Measurements from ENCODE around the gene TMEM256.

Gene TMEM256
- total RNA-seq: 1.7 to 1.9 reads per million in 2 donors

- DNase-seq: peak; percentile 96
These were observed at the start of gene TMEM256 for GRCh38 chr17:7403977-7404736. TSS of gene TMEM256 (minus strand) at chr17:7404097. CDS start at chr17:7404084, 13 bp downstream.

- DNase-seq: no peak
These were observed 44.6 kb upstream of the TMEM256 start for GRCh38 chr17:7448461-7448860.

- peak; percentile 25 for DNase-seq
These were observed 41.7 kb upstream of the TMEM256 start for GRCh38 chr17:7445619-7445968.

- DNase-seq: no peak
These were observed 41.1 kb upstream of the TMEM256 start, which contains the start of gene CHRNB1 for GRCh38 chr17:7444682-7445618. TSS of gene CHRNB1 (plus strand) at chr17:7445061. CDS start at chr17:7445128, 67 bp downstream.

GRCh38 chr17:7443499-7444485, 39.9 kb upstream of the TMEM256 start:
- no peak for DNase-seq

DNA sequence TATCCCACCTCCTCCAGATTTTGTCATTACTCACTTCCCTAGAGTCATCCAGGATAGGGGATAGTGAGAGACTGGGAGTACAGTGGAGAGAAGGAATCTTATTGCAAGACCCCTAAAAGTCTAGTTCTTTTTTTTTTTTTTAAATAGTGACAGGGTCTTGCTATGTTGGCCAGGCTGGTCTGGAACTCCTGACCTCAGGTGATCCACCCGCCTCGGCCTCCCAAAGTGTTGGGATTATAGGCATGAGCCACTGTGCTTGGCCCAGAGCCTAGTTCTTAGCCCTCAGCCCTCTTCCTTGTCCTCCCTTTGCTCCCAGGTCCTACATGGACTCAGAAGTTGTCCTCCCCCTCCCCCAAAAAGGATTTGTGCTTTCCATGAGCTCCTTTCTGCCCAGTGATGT, 38.2 kb upstream of the TMEM256 start:
- no peak for DNase-seq

DNA sequence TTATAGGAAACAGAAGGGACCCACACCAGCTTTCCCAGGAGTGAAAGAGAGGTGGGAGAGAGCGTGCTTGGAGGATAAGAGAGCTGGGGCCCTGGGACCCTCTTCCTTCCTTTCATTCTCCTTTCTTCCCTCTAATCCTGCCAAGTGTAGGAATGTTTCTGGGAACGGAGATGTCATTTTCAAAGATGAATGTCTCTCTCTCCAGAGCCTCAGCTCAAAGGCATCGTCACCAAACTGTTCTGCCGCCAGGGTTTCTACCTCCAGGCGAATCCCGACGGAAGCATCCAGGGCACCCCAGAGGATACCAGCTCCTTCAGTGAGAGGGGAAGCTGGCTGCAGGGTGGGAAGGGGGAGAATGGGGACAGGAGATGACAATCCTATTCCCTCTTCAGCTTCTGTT, 37.4 kb upstream of the TMEM256 start:
- DNase-seq: no peak

DNA sequence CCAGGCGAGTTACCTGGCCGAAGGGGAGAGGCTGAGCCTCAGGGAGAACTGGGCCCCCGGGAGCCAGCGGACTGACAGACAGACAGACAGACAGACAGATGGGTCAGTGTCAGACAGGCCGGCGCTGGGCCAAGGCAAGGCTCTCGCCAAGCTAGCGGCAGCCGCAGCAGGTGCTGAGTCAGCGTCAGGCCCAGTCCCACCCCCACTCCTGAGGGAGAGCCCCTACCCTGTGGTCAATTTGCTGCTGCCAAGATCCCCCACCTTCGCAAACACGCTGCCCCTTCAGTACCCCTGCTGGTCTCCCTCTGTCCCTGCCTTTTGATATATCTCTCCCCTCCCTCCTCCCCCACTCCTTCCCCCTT, 36.9 kb upstream of the TMEM256 start:
- no peak for DNase-seq

- DNase-seq: peak; percentile 27
These were observed 36.4 kb upstream of the TMEM256 start for GRCh38 chr17:7440113-7440833.

DNA sequence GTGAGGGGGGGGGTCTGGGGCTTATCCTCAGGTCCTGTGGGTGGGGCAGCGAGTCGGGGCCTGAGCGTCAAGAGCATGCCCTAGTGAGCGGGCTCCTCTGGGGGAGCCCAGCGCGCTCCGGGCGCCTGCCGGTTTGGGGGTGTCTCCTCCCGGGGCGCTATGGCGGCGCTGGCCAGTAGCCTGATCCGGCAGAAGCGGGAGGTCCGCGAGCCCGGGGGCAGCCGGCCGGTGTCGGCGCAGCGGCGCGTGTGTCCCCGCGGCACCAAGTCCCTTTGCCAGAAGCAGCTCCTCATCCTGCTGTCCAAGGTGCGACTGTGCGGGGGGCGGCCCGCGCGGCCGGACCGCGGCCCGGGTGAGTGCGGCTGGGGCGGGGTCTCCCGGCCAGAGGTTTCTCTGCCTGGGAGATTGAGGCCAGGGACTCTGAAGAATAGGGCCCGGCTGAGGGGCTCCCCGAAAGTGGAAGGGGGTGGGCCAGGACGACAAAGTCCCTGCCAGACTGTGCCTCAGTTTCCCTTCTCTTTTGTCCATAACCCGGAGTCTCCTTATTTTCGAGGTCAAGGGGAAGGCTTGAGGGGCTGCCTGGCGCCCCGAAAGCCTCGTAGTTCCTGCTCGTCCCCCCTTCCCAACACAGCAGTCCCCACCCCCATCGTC, 35.7 kb upstream of the TMEM256 start, which contains the start of gene FGF11:
Gene FGF11, plus strand, starts transcription at position 51 of the 651 bp plus-strand sequence. Its CDS starts 109 bp downstream, at position 160.
- no peak for DNase-seq

- no peak for DNase-seq
These were observed 35.0 kb upstream of the TMEM256 start for GRCh38 chr17:7438656-7439460.

DNA sequence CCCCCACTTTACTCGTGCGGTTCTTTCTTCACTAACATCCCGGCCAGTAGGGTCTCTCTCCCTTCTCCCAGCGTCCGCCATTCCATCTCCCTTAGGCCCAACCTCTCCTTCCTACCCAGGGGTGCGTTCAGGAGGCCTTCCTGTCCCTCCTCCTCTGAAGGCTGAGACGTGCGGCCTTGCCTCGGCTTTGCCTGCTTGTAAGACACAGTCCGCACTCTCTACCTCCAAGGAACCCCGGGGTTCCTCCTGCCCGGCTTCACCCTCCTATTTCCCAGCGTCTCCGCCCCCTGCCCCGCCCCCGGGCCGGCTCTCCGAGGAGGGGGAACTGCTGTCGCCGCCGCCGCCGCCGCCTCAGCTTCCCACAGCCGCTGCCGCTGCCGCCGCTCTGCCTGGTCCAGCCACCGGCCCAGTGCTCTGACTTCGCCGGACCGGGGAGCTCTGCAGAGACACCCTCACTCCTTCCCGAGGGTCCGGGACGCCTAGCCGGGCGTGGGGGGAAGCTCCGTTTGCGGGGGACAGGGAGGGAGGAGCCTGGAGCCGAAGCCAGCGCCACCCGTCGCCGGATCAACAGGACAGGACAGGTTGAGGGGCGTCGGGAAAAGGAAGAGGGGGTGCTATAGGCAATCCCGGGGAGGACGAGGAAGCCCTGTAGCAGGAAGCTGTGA, 34.2 kb upstream of the TMEM256 start:
- peak; percentile 42 for DNase-seq

DNA sequence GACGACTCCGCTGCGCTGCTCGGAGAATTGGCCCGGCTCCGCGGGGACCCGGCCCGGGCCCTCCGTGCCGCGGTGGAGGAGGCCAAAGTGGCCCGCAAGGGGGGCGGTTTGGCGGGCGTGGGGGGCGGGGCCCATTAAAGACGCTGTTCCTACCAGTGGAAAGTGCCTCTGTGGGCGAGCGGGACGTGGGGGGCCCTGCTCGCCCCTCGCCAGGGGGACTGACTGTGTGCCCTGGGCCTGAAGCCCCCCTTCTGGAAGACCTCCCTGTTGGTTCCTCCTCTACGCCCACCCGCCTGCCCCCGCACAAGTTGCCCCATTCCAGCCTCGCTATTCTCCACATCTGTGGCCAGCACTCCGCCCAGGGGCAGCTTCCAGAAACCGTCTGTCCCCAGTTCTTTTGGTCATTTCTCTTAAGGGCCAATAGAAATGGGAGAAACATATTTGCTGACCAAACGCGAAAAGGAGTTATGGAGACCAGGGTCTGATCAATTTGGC, 33.5 kb upstream of the TMEM256 start:
- DNase-seq: no peak

- peak; percentile 66 for DNase-seq
These were observed 32.9 kb upstream of the TMEM256 start for GRCh38 chr17:7436556-7437368.

- peak; percentile 46 for DNase-seq
These were observed 32.0 kb upstream of the TMEM256 start for GRCh38 chr17:7435676-7436555.

DNA sequence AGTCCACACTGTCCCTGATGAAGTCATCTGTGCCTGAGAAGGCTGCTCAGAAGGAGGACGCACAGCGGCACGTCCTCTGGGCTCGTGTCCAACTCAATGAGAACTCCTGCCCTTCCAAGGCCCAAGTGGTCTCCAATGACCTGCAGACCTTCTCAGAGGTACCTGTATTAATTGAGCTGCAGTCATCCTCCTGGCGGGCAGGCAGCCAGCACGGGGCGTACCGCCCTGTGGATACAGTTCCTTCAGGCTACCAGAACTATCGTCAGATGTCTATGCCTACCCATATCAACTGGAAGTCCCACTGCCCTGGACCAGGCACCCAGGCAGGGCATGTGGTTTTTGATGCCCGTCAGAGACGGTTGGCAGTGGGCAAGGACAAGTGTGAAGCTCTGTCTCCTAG, 28.4 kb upstream of the TMEM256 start:
- no peak for DNase-seq

DNA sequence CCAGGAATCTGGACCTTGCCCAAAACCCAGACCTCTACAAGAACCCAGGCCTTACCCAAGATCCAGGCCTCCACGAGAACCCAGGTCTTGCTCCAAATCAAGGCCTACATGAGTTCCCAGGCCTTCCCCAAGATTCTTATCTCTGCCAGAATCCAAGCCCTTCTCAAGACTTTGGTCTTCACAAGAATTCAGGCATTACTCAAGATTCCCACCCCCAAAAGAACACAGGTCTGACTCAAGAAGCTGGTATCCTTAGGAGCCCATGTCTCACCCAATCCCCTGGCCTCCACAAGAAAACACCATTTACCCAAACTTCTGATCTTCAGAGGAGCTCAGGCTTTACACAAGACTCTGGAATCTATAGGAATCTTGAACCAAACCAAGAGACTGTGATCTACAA, 27.3 kb upstream of the TMEM256 start:
- no peak for DNase-seq

GRCh38 chr17:7429722-7430121, 25.8 kb upstream of the TMEM256 start:
- no peak for DNase-seq

Measured in T-helper 9 cell (primary cell).